OCI-LY7 (cell line): Measurements from ENCODE around the gene ARL15.

Source experiments
- EZH2phosphoT487 ChIP-seq: fragments of 200-600 bp; sonication (generic); IDR thresholded peaks from 2 replicates; pipeline ENCODE4 v1.6.1; 2018; ENCODE audit warnings: low read depth, borderline replicate concordance, mild to moderate bottlenecking, mixed run types, antibody characterized with exemption, low read length, moderate library complexity, mixed read lengths
- TF ChIP-seq, protein P1 (sequence below): fragments of 200-600 bp; sonication (generic); conservative IDR thresholded peaks from 2 replicates; pipeline ENCODE4 v1.5.1; 2014; ENCODE audit warnings: mild to moderate bottlenecking, antibody characterized with exemption, low read length, moderate library complexity, mixed read lengths

DNA sequence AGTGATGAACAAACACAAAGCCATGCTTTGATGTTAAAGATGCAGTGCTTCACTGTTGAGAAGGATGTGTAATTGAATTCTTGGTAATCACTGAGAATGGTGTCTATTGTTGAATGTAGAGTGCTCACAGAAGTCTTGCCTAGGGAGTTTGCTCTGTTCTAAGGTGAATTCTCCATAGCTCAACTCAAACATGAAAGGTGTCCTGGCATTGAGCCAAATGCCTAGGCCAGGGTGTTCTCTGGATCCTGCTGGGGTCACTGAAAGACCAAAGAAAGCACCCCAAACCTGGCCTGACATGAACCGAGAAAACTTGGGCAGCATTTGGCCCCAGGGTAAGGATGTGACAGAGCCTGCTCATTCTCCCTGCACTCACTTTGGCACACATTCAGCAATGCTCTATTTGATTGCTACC lies 217.3 kb downstream of the ARL15 start:
- TF ChIP-seq, protein P1, sequence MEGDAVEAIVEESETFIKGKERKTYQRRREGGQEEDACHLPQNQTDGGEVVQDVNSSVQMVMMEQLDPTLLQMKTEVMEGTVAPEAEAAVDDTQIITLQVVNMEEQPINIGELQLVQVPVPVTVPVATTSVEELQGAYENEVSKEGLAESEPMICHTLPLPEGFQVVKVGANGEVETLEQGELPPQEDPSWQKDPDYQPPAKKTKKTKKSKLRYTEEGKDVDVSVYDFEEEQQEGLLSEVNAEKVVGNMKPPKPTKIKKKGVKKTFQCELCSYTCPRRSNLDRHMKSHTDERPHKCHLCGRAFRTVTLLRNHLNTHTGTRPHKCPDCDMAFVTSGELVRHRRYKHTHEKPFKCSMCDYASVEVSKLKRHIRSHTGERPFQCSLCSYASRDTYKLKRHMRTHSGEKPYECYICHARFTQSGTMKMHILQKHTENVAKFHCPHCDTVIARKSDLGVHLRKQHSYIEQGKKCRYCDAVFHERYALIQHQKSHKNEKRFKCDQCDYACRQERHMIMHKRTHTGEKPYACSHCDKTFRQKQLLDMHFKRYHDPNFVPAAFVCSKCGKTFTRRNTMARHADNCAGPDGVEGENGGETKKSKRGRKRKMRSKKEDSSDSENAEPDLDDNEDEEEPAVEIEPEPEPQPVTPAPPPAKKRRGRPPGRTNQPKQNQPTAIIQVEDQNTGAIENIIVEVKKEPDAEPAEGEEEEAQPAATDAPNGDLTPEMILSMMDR: no peak
- TF ChIP-seq EZH2phosphoT487: no peak
